ENCODE data around the gene LSM4.
"Not testable (repeated sequence)": the region's sequence is repeated elsewhere in the genome, so short reads cannot be mapped to it uniquely, and the experiment has no call there.

Gene LSM4

DNA sequence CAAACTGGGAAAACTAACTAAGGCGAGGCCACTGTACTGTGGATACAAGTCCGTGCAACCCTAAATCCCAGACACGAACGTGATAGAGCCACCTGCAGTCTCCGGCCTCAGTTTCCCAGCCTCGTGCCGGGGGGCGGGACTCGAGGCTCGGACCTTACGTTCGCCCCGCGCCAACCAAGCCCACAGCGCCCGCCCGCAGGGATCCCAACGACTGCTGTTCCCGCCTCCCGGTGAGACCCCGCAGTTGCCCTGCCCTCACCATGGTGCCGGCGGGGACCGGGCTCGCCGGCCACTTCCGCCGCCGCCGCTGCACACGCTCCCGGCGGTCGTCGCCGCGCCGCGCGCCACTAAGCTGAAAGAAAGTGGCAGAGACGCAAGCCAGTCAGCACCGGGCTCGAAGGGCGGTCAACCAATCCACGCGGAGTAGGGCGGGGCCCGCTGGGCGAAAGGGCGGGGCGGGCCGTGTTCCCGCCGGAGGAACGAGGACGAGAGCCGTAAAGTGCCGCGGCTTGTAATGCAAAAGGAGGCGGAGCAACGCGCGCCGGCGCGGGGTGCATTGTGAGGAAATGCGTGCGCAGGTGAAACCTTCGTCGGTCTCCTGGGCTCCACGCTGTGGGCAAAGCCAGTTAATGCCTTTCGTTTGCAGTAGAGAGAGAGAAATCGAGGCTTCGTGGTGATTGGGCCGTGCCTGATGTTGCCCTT is at the start of gene LSM4:
LSM4 (minus strand) TSS at position 318 of the 702 bp plus-strand sequence; CDS start at position 262, 56 bp downstream.
- in situ Hi-C loops (cut with MboI; ENCODE audit: low sequenced_read_pairs) = no loop called here

DNA sequence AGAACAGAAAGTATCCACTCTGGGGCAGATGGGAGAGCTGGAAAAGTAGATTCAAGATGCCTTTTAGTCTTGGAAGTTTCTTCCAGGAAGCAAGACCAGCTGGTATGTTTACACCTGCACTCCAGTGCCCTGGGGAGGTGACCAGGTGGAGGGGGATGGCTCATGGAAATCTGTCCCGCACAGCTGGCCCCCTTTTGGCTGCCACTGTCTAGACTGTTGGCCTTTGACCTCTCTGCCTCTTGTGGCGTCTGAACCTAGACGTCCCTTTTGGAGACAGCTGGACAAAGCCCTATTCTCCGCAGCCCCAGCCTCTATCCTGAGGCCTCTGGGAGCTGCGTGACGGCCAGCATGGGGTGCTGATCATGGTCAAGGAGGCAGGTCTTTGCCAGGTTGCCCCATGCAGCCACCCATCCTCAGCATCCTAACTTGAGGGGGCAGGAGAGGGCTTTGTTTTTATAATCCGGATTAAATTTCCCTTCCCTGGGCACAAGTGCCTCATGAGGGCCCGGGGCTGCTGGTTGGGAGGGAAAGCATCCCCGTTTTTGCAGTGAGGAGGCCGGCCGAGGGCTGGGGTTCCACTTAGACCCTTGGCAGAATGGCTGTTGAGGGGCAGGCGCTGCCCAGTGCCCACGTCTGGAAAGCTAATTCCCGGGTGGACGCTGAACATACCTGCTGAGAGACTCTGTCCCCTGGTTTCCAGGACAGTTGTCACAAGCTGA is 45.8 kb upstream of the LSM4 start:
- in situ Hi-C loops (cut with MboI; ENCODE audit: low sequenced_read_pairs) = no loop called here

DNA sequence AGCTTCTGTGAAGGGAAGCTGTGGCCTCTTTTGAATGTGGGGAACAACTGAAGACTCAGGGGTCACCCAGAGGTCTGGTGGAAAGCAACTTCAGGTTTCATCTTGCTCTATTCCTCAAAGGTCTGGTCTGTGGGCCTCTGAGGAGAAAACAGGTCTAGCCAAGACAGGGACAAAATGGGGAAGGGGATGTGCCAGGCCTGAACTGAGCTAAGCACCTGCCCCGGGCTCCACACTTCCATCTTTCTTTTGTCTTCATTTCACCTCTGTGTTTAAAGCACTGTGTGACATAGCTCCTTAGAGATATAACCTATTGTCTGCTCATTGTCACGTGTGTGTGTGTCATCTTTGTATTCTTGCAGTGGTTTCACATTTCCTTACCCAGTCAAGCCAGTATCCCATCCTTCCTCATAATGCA is 43.2 kb upstream of the LSM4 start:
- in situ Hi-C loops (cut with MboI; ENCODE audit: low sequenced_read_pairs) = no loop called here

DNA sequence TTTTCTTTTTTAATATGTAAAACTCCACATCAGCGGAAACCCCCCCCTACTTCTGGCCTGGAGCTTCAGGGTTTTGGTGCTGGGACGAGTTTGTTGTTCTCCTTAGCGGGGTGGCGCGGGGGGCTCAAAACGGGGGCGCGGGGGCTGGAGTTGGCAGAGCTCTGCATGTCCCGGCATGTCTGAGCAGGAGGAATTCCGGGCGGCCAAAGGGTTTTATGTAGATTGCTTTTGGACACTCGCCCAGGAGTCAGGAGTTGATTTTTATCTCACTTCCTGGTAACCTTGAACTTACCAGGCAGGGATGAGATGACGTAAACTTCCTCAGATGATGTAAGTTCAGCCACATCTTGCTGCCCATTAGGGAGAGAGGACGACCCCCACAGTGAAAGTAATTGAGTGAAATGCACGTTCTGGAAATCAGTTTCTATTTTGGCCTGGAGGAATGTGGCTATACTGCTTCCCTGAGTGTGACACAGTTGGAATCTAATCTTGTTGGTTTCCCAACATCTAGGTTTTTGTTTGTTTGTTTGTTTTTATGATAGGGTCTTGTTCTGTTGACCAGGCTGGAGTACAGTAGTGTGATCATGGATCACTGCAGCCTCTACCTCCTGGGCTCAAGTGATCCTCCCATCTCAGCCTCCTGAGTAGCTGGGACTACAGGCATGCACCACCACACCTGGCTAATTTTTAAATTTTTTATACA is 42.1 kb upstream of the LSM4 start:
- in situ Hi-C loops (cut with MboI; ENCODE audit: low sequenced_read_pairs) = no loop called here

DNA sequence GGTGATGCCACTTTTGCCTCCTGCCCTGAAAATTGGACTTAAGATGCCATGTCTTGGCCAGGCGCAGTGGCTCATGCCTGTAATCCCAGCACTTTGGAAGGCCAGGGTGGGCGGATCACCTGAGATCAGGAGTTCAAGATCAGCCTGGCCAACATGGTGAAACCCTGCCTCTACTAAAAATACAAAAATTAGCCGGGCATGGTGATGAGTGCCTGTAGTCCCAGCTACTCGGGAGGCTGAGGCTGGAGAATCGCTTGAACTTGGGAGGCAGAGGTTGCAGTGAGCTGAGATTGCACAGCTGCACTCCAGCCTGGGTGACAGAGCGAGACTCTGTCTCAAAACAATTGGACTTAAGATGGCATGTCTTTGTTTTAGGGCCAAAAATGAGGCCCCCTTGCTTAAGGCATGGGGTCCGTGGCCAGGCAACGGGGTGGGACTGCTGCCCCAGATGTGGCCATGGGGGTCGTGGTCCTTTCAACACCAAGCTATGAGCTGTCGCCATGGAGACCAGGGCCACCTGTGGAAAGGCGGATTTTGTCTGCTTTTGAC is 41.5 kb upstream of the LSM4 start:
- in situ Hi-C loops (cut with MboI; ENCODE audit: low sequenced_read_pairs) = not testable (repeated sequence)

DNA sequence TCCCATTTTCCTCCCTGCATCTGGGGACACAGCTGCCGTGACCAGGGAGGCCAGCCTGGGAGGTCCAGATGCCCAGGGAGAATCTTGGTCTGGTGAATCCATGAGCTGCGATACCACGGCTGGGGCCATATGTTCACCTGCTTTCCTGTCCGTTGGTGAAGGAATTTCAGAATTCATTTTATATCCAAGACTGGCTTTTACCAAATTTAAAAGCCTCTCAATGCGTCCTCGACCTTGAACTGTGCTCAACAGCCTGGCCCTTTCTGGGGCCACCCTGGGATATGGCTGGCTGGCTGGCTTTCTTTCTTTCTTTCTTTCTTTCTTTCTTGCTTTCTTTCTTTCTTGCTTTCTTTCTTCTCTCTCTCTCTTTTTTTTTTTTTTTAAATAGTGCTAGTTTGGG is 40.9 kb upstream of the LSM4 start:
- in situ Hi-C loops (cut with MboI; ENCODE audit: low sequenced_read_pairs) = no loop called here

DNA sequence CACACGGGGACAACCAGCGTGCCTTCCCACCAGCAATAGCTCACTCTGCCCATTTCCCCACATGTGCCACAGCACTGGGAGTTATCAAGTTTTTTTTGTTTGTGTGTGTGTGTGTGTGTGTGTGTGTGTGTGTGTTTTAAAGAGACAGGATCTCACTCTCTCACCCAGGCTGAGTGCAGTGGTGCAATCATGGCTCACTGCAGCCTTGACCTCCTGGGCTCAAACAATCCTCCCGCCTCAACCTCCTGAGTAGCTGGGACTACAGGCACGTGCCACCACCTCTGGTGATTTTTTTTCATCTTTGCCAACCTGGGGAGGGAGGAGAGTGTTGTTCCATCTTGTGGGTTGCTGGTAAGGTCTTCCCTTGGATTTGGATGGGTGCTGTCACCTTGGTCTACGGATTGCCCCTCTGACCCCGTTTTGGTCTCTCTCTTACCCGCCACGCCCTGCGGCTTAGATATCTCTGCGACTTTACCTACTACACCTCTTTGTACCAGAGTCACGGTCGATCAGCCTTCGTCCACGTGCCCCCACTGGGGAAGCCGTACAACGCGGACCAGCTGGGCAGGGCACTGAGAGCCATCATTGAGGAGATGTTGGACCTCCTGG is 40.2 kb upstream of the LSM4 start:
- in situ Hi-C loops (cut with MboI; ENCODE audit: low sequenced_read_pairs) = no loop called here

DNA sequence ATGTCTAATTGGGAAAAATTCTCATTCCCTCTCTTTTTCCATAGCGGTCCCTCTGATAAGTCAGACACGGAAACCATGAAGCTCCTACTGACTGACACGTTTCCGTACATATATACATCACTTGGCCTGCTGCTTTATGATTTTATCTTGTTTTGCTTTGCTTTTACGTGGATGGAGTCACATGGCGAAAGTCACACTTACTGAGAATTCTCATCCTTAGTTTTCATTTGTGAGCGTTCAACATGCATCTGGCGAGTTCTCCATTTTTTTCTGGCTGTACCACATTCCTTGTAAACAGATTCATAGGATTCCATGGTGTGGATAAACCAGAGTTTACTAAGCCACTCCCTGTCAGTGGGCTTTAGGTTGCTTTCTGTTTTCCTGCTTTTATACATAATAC is 38.8 kb upstream of the LSM4 start:
- in situ Hi-C loops (cut with MboI; ENCODE audit: low sequenced_read_pairs) = no loop called here

DNA sequence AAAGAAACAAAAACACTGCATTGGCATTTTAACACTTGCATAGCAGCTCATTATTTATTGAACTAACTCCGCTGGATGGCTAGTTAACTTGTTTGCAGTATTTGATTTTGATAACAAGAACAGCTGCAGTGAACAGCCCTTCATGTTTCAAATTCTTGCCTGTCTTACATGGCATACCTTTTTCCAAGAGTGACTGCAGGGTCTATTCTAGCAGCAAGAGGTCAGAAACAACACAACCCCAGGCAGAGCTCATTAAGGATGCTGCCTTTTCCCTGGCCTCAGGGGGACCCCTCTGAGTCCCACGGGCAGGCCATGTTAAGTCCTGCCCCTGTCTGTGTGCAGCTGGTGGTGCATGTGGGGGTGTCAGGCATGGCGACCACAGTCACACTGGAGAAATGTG is 34.2 kb upstream of the LSM4 start:
- in situ Hi-C loops (cut with MboI; ENCODE audit: low sequenced_read_pairs) = no loop called here

DNA sequence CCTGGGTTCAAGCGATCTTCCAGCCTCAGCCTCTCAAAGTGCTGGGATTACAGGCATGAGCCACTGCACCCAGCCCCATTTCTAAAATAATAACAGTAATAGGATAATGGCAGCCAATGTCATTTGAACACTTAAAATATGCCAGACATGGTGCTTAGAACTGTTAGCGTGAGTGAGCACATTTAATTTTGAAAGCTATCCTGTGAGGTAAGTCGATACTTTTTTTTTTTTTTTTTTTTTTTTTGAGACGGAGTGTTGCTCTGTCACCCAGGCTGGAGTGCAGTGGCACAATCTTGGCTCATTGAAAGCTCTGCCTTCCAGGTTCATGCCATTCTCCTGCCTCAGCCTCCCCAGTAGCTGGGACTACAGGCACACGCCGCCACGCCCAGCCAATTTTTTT is 31.9 kb upstream of the LSM4 start:
- in situ Hi-C loops (cut with MboI; ENCODE audit: low sequenced_read_pairs) = not testable (repeated sequence)

DNA sequence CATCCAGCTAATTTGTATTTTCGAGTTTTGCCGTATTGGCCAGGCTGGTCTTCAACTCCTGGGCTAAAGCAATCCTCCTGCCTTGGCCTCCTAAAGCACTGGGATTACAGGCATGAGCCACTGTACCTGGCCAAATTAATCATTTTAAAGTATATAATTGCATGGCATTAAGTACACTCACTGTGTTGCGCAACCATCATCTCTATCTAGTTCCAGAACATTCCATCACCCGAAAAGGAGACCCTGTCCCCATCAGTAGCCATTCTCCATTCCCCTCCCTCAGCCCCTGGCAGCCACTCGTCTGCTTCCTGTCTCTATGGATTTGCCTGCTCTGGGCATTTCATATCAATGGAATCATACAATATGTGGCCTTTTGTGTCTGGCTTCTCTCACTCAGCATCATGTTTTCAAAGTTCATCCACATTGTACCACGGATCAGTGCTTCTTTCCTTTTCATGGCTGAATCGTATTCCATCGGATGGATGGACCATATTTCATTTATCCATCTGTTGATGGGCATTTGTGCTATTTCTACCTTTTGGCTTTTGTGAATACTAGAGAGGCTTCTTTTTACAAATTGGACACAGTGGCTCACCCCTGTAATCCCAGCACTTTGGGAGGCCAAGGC is 30.6 kb upstream of the LSM4 start:
- in situ Hi-C loops (cut with MboI; ENCODE audit: low sequenced_read_pairs) = no loop called here

DNA sequence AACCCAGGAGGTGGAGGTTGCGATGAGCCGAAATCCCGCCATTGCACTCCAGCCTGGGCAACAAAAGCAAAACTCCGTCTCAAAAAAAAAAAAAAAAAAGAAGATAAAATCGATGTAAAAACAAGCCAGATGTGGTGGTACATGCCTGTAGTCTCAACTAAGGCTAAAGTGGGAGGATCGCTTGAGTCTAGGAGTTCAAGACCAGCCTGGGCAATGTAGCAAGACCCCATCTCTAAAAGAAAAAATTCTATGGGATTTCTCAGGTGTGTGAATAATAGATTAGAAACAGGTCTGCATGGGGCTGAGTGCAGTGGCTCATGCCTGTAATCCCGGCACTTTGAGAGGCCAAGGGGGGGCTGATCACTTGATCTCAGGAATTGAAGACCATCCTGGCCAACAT is 28.7 kb upstream of the LSM4 start:
- in situ Hi-C loops (cut with MboI; ENCODE audit: low sequenced_read_pairs) = no loop called here

DNA sequence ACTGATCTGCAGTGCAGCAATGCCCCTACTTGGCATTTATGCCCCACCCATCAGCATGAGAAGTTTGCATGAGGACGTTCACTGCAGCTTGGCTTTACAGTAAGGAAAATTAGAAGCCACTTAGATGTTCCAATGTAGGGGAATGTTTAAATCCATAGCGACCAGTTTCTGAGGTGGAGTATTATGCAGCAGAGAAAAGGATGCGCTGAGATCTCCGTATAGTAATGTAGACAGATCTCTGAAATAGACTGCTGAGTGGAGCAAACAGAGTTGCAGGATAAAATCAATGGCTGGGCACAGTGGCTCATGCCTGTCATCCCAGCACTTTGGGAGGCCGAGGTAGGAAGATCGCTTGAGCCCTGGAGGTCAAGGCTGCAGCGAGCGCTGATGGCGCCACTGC is 27.6 kb upstream of the LSM4 start:
- in situ Hi-C loops (cut with MboI; ENCODE audit: low sequenced_read_pairs) = no loop called here

DNA sequence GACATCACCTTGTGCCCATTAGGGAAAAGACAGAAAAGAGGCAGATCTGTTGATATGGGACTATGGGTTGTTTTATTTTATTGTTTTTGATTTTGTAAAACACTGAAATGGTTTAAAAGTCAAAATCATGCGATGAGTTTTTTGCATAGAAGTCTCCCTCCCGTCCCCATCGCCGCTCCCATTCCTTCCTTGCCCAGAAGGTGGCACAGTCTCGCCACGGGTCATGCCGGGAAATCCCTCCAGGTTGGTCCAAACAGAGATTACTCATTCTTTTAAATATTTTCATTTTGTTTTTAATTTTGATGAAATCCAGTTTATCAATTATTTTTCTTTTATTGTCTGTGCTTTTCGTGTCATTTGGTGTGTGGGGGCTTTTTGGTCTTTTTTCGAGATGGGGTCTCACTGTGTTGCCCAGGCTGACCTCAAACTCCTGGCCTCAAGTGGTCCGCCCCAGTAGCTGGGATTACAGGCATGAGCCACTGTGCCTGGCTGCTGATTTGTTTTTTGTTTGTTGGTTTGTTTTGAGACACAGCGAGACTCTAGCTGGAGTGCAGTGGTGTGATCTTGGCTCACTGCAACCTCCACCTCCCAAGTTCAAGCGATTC is 26.8 kb upstream of the LSM4 start:
- in situ Hi-C loops (cut with MboI; ENCODE audit: low sequenced_read_pairs) = no loop called here

DNA sequence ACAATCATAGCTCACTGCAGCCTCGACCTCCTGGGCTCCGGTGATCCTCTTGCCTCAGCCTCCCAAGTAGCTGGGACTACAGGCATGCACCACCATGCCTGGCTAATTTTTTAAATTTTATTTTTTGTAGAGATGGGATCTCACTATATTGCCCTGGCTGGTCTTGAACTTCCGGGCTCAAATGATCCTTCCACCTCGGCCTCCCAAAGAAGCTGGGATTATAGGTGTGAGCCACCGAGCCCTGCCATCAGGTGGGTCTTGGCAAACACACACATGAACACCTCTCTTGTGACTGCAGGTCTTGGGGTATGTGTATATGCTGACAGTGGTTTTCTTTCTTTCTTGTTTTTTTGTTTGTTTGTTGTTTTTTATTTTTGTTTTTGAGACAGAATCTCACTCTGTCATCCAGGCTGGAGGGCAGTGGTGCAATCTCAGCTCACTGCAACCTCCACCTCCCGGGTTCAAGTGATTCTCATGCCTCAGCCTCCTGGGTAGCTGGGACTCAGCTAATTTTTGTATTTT is 26.0 kb upstream of the LSM4 start:
- in situ Hi-C loops (cut with MboI; ENCODE audit: low sequenced_read_pairs) = not testable (repeated sequence)

DNA sequence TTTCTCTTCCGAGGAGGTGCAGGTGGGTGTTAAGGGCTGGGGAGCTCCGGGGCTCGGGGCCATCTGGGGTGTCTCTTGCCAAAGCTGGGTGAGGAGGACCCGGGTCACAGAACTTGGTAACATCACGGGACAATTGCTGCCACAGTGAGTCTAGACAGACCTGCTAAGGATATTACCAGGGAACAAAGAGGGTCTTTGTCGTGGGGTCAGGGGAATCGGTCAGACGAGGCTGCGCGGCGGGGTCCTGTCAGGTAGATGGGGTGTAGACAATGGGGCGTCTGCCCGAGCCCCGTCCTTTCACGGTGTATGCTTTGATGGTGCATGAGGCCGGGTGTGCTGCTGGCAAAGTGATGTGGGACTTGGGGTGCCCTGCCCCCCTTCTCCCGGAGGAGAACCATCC is 25.3 kb upstream of the LSM4 start:
- in situ Hi-C loops (cut with MboI; ENCODE audit: low sequenced_read_pairs) = no loop called here

DNA sequence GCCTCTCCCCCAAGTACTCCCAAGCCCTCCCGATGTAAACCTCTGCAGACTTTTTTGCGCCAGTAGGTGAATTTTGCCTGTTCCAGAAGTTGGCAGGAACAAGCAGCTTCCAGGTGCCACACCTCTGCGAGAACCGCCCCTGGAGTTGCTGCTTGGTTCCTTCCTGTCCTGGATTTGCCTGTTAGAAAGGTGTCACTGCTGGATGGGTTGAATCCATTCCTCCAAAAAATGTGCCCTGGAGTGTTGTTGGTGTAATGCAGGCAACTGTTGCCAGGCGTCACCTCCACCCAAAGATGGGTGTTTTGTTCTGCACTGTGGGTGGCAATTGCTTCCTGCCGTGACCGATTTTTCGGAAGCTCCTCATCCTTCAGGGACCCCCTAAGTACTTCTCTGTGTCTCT is 23.2 kb upstream of the LSM4 start:
- in situ Hi-C loops (cut with MboI; ENCODE audit: low sequenced_read_pairs) = no loop called here

DNA sequence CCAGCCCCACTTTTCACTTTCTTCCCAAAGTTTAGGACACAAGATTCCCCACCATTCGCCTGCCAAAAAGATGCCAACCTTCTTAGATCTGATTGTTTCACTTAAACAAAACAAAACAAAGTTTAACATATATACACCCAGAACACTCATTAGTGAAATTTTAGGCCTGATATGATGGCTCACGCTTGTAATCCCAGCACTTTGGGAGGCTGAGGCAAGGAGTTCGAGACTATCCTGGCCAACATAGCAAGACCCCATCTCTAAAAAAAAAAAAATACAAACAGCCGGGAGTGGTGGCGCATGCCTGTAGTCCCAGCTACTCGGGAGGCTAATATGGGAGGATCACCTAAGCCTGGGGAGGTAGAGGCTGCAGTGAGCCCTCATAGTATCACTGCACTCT is 22.4 kb upstream of the LSM4 start:
- in situ Hi-C loops (cut with MboI; ENCODE audit: low sequenced_read_pairs) = no loop called here

DNA sequence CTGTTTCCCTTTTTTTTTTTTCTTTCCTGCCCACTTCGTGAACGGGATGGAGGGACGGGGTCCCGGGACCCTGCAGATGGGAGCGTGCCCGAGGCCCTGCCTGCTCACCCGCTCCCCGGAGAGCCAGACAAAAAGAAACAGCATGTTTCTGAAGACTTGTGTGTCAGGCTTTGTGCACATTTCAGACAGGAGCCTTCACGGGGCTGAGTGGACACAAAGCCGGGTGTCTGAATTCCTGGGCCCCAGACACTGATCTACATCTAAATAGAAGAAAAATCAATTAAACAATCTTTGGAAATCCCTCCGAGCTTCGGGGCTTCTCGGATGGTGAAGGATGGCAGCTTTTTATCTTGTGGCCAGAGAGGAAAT is 21.7 kb upstream of the LSM4 start:
- in situ Hi-C loops (cut with MboI; ENCODE audit: low sequenced_read_pairs) = no loop called here

DNA sequence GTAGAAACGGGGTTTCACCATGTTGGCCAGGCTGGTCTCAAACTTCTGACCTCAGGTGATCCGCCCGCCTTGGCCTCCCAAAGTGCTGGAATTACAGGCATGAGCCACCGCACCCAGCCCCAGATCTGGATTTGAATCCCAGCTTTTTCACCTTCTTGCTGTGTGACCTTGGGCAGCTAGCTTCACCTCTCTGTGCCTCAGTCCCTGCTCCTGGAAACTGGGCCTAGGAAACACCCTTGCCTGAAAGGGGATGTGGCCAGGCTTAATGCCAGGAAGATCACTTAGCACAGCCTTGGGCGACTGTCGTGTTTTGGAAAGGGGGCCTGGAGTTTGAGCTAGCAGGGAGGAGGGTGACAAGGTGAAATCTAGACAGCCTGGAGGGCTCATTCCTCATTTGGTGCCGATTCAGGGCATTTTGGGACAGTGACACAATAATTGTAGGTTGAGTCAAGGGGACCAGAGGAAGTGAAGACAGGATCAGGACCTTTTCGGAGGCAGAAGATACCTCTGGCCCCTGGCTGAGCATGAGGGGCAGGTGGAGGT is 19.3 kb upstream of the LSM4 start:
- in situ Hi-C loops (cut with MboI; ENCODE audit: low sequenced_read_pairs) = no loop called here
